OCI-LY1 (cell line): Measurements from ENCODE around the gene C20orf96.
A peak's percentile ranks its signal among the peaks of the same experiment; 100 is the strongest.

ENCODE experiments used
- H2AFZ ChIP-seq: fragments of 200-600 bp; sonication (generic), shearing (Covaris generic); 2 replicates; pipeline ENCODE4 v1.6.0; 2014; ENCODE audit warnings: antibody characterized with exemption, mild to moderate bottlenecking, low read length
- H3F3A ChIP-seq: fragments of 200-600 bp; sonication (generic), shearing (Covaris generic); 2 replicates; pipeline ENCODE4 v1.6.0; 2014; ENCODE audit warnings: mild to moderate bottlenecking, antibody characterized with exemption, low read length, moderate library complexity; ENCODE audit not compliant: insufficient read depth
- H3K27ac ChIP-seq: fragments of 200-600 bp; sonication (generic); 2 replicates; pipeline ENCODE4 v1.5.1; 2014; ENCODE audit warnings: low read length, mixed run types, mild to moderate bottlenecking, low read depth; ENCODE audit not compliant: poor library complexity, severe bottlenecking
- H3K27me3 ChIP-seq: fragments of 200-600 bp; sonication (generic); 2 replicates; pipeline ENCODE4 v1.6.0; 2014; ENCODE audit warnings: antibody characterized with exemption, mild to moderate bottlenecking, low read length, moderate library complexity; ENCODE audit not compliant: insufficient read depth
- H3K36me3 ChIP-seq: fragments of 200-600 bp; sonication (generic); 2 replicates; pipeline ENCODE4 v1.6.1; 2014; ENCODE audit warnings: mild to moderate bottlenecking, antibody characterized with exemption, low read length, moderate library complexity, mixed read lengths; ENCODE audit not compliant: insufficient read depth
- H3K4me1 ChIP-seq: fragments of 200-600 bp; sonication (generic); 2 replicates; pipeline ENCODE4 v1.5.1; 2014; ENCODE audit warnings: mild to moderate bottlenecking, low read length, moderate library complexity; ENCODE audit not compliant: insufficient read depth, severe bottlenecking
- H3K4me2 ChIP-seq: fragments of 200-600 bp; sonication (generic), shearing (Covaris generic); 2 replicates; pipeline ENCODE4 v1.6.1; 2014; ENCODE audit warnings: low read length
- H3K4me3 ChIP-seq: fragments of 200-600 bp; sonication (generic); 2 replicates; pipeline ENCODE4 v1.5.1; 2014; ENCODE audit warnings: low read length, low read depth, mild to moderate bottlenecking, mixed read lengths; ENCODE audit not compliant: poor library complexity, severe bottlenecking
- H3K79me2 ChIP-seq: fragments of 200-600 bp; shearing (Covaris generic); 2 replicates; pipeline ENCODE4 v1.6.1; 2016; ENCODE audit warnings: mixed run types, low read length, mixed read lengths; ENCODE audit not compliant: insufficient read depth
- H3K9ac ChIP-seq: fragments of 200-600 bp; sonication (generic), shearing (Covaris generic); 2 replicates; pipeline ENCODE4 v1.6.1; 2014; ENCODE audit warnings: mild to moderate bottlenecking, low read length, mixed read lengths
- H3K9me2 ChIP-seq: fragments of 200-600 bp; sonication (generic), shearing (Covaris generic); 2 replicates; pipeline ENCODE4 v1.6.1; 2014; ENCODE audit warnings: low read depth, mild to moderate bottlenecking, low read length, mixed read lengths
- H3K9me3 ChIP-seq: fragments of 200-600 bp; shearing (Covaris generic); 2 replicates; pipeline ENCODE4 v1.6.1; 2014; ENCODE audit warnings: low read length, mixed read lengths
- H4K20me1 ChIP-seq: fragments of 200-600 bp; sonication (generic), shearing (Covaris generic); 2 replicates; pipeline ENCODE4 v1.6.0; 2016; ENCODE audit warnings: mild to moderate bottlenecking, low read length; ENCODE audit not compliant: insufficient read depth
- CTCF ChIP-seq: fragments of 200-600 bp; sonication (generic), shearing (Covaris generic); IDR thresholded peaks from 2 replicates; pipeline ENCODE4 v1.5.1; 2017; ENCODE audit warnings: mild to moderate bottlenecking, antibody characterized with exemption, low read length, moderate library complexity, mixed read lengths
- EZH2 ChIP-seq: fragments of 200-600 bp; sonication (generic), shearing (Covaris generic); IDR thresholded peaks from 2 replicates; pipeline ENCODE4 v1.8.0; 2017; ENCODE audit warnings: borderline replicate concordance, mixed run types, mild to moderate bottlenecking, antibody characterized with exemption, low read length, moderate library complexity, mixed read lengths

The C20orf96 gene

GRCh38 chr20:298776-299391, 8.3 kb upstream of the C20orf96 start:
- TF ChIP-seq EZH2 (no peak), CTCF (no peak)
- peak overlapping the region; percentile 81 for H3K4me3 ChIP-seq
- H3K27me3 ChIP-seq, result no peaks in the 10 kb centered on the region
- peaks cover 26% of the 10 kb centered on the region for H3K4me1 ChIP-seq
- peak overlapping the region; percentile 83 for H3K4me2 ChIP-seq
- H3K9me3 ChIP-seq, result no peaks in the 10 kb centered on the region
- H3K36me3 ChIP-seq, result peaks cover 19% of the 10 kb centered on the region
- peak overlapping the region; percentile 83; the same call in 1 of the 2 replicates for H3K9ac ChIP-seq
- H3K27ac ChIP-seq, result no peak overlapping the region
- no peaks in the 10 kb centered on the region for H3F3A ChIP-seq
- no peaks in the 10 kb centered on the region for H3K9me2 ChIP-seq
- no peaks in the 10 kb centered on the region for H4K20me1 ChIP-seq
- H2AFZ ChIP-seq, result no peak overlapping the region
- no peaks in the 10 kb centered on the region for H3K79me2 ChIP-seq

GRCh38 chr20:297925-298775, 7.6 kb upstream of the C20orf96 start:
- no peaks in the 10 kb centered on the region for H4K20me1 ChIP-seq
- no peaks in the 10 kb centered on the region for H3K9me3 ChIP-seq
- H3K9ac ChIP-seq, result peak overlapping the region; percentile 83
- H3K27me3 ChIP-seq, result no peaks in the 10 kb centered on the region
- peaks cover 19% of the 10 kb centered on the region for H3K36me3 ChIP-seq
- H3K4me1 ChIP-seq, result peaks cover 26% of the 10 kb centered on the region
- no peaks in the 10 kb centered on the region for H3F3A ChIP-seq
- no peaks in the 10 kb centered on the region for H3K9me2 ChIP-seq
- peak overlapping the region; percentile 43 for H3K27ac ChIP-seq
- H3K4me2 ChIP-seq, result peak overlapping the region; percentile 83
- H3K79me2 ChIP-seq, result no peaks in the 10 kb centered on the region
- 0 out of 2 replicates have a peak overlapping the region, but pooled peaks have one; percentile 7 for H2AFZ ChIP-seq
- H3K4me3 ChIP-seq, result peak overlapping the region; percentile 81
- TF ChIP-seq CTCF (no peak), EZH2 (no peak)

- TF ChIP-seq EZH2 (no peak), CTCF (peak; percentile 8; the same call in 1 of the 2 replicates)
- Histone ChIP-seq H3K79me2 (no peaks in the 10 kb centered on the region), H3K9me2 (no peaks in the 10 kb centered on the region), H3K27me3 (no peaks in the 10 kb centered on the region), H3K27ac (peak within 1 kb of the TSS; percentile 43), H2AFZ (peak within 1 kb of the TSS; percentile 7; the same call in 1 of the 2 replicates), H3K36me3 (peaks cover 19% of the 10 kb centered on the region), H3F3A (no peaks in the 10 kb centered on the region), H4K20me1 (no peaks in the 10 kb centered on the region), H3K4me2 (peak within 1 kb of the TSS; percentile 83), H3K4me1 (peaks cover 26% of the 10 kb centered on the region), H3K4me3 (peak within 1 kb of the TSS; percentile 81), H3K9ac (peak within 1 kb of the TSS; percentile 83), H3K9me3 (no peaks in the 10 kb centered on the region)
These were observed 6.8 kb upstream of the C20orf96 start, which contains the start of gene ZCCHC3 for GRCh38 chr20:297098-297924. TSS of gene ZCCHC3 (plus strand) at chr20:297570. CDS start at chr20:297587, 17 bp downstream.
